Measurements from ENCODE around the gene ZNF740.

The ZNF740 gene

DNA sequence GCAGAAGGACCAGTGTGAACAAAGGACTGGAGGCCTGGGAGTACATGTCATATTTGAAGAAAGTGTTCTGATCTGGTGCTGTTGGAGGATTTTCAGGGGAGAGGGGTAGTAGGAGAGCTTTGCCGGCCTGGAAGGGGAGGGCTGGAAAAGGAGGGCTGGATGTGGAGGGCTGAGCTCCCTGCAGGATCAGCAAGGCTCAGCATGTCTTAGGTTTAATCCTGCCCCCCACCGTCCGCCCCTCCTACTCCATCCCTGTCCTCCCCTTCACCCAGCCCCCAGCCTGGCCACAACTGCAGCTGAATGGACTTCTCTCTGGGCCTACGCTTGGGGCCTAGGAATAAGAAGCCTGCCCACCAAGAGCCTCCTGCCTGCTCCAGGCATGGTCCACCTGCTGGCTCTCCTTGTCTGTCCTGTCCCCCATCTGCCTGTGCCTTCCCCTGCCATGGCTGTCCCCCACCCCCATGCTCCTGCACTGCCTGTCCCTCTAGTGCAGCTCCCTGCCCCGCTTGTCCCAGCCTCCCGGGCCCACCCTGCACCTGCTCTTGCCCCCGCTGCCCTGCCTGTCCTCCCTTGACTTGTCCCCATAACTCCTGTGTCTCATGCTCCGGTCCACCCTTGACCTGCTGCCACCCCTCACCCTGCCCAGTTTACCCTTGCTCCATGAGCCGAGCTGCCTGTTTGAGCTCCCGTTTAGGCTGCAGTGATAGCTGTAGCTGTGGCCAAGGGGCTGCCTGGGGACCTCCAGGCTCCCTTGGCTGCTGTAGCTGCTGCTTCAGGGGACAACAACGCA, 61.3 kb downstream of the ZNF740 start:
- H3K4me3 ChIP-seq (replicated peaks; ENCODE audit: low read depth, low read length), result no peak overlapping the region
- H3K36me3 ChIP-seq (ENCODE audit: control insufficient read depth, insufficient read depth, low read length), result no peaks in the 10 kb centered on the region
- no peaks in the 10 kb centered on the region for H3K27me3 ChIP-seq (replicated peaks; ENCODE audit: control insufficient read depth, insufficient read depth, low read length)
- no peak for DNase-seq (ENCODE audit: extremely low read depth, insufficient read length)
- TF ChIP-seq, protein P1, sequence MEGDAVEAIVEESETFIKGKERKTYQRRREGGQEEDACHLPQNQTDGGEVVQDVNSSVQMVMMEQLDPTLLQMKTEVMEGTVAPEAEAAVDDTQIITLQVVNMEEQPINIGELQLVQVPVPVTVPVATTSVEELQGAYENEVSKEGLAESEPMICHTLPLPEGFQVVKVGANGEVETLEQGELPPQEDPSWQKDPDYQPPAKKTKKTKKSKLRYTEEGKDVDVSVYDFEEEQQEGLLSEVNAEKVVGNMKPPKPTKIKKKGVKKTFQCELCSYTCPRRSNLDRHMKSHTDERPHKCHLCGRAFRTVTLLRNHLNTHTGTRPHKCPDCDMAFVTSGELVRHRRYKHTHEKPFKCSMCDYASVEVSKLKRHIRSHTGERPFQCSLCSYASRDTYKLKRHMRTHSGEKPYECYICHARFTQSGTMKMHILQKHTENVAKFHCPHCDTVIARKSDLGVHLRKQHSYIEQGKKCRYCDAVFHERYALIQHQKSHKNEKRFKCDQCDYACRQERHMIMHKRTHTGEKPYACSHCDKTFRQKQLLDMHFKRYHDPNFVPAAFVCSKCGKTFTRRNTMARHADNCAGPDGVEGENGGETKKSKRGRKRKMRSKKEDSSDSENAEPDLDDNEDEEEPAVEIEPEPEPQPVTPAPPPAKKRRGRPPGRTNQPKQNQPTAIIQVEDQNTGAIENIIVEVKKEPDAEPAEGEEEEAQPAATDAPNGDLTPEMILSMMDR (IDR thresholded peaks at IDR 0.05; ENCODE audit: insufficient read depth, low read length, poor library complexity, severe bottlenecking), result no peak

DNA sequence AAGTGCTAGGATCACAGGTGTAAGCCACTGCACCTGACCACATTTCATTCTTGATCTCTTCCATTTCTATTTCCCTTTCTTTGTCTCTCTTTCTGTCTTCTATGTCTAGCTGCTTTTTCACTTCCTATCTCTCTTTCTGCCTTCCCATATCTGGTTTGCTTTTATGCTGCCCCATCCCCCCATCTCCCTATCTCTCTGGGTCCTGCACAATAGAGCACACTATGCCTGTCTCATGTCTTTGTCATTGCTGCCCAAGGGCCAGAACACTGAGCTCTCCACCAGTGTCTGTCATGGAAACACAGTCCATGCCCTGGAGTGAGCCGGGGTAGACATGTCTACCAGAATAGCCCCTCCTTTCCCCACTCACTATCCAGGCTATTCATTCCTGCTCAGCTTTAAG, 63.8 kb downstream of the ZNF740 start:
- TF ChIP-seq, protein P1 (IDR thresholded peaks at IDR 0.05; ENCODE audit: insufficient read depth, low read length, poor library complexity, severe bottlenecking), result no peak
- Histone ChIP-seq H3K4me3 (replicated peaks; ENCODE audit: low read depth, low read length) (no peak overlapping the region), H3K36me3 (ENCODE audit: control insufficient read depth, insufficient read depth, low read length) (no peaks in the 10 kb centered on the region), H3K27me3 (replicated peaks; ENCODE audit: control insufficient read depth, insufficient read depth, low read length) (no peaks in the 10 kb centered on the region)
- no peak for DNase-seq (ENCODE audit: extremely low read depth, insufficient read length)

All from GM06990 (cell line).